Right hindlimb (tissue), 1 donor: Measurements from ENCODE around the gene SYNE4.
"Not testable (repeated sequence)": the region's sequence is repeated elsewhere in the genome, so short reads cannot be mapped to it uniquely, and the experiment has no call there.

Experiments used
- DNase-seq: peaks from one replicate; pipeline ENCODE4 v3.0.0-alpha.2; 2018

SYNE4 gene

GRCh38 chr19:36008336-36008978 lies at the start of gene SYNE4:
SYNE4 (minus strand) TSS chr19:36008813; CDS start chr19:36008681, 132 bp downstream.
- DNase-seq, result no peak

DNA sequence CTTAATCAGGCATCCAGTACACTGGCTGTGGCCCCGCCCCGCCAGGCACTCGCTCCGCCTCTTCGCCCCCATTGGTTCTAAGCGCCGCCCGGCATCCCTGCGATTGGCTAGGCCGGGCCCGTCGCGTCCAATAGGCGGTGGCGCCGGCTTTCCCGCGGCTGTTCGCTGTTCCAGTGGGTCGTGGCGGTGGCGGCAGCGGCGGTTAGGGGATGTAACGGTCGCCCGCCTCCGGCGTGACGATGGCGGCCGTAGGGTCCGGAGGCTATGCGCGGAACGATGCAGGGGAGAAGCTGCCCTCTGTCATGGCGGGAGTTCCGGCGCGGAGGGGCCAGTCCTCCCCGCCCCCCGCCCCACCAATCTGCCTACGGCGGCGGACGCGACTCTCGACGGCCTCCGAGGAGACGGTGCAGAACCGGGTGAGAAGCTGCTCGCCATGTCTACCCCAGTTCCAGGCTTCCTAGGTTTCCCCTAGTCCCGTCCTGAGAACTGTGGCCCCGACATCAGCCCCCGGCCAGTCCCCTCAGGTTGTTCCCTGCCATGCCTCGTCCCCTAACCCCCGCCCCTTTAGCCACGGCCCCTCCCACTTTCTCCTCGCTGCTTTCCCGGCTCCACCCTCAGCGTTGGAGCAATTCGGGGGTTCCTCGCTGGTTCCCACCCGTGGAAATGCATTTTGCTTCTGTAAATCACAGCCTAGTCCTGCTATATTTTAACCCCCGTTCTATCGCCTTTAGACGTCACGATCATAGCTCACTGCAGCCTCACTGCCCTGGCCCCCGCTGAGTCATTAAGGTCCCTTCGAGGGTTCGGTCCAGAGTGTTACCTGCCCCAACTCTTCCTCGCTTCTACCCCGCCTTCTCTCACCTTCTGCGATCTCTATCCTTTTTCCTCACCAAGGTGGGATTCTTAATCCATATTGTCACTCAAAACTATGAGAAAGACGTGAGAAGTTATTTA lies 46.4 kb upstream of the SYNE4 start, which contains the start of gene WDR62:
Gene WDR62, plus strand, starts transcription at position 165 of the 954 bp plus-strand sequence. Its CDS starts 75 bp downstream, at position 240.
- peak; percentile 96 for DNase-seq

DNA sequence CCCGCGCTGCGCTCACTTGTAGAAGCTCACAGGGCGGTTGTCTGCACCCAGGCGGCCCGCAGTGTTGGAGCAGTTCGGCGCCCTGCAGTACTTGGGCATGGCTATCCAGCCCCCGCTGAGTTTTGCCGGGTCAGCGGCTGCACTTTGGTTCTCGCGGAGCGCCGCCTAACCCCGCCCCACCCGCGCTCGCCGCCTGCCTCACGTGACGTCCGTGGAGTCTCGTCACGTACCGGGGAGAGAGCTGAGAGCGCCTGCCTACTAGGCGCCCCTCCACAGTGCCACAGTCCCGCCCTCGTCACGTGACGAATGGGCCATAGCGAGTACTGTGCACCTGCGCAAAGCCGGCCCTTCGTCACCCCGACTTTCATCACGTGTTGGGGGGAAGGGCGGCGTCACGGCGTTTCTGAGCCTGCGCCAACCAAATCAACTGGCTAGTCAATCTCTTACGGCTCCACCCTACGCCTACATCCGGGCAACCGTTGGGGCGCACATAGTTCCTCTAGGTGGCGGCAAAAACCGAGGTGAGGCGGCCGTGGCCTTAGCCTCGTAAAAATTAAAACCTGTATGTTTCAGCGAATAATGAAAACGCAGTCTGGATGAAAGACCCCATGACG lies 45.6 kb upstream of the SYNE4 start, which contains the start of gene THAP8:
Gene THAP8, minus strand, starts transcription at position 167 of the 614 bp plus-strand sequence. Its CDS starts 68 bp downstream, at position 99.
- peak; percentile 100 for DNase-seq

DNA sequence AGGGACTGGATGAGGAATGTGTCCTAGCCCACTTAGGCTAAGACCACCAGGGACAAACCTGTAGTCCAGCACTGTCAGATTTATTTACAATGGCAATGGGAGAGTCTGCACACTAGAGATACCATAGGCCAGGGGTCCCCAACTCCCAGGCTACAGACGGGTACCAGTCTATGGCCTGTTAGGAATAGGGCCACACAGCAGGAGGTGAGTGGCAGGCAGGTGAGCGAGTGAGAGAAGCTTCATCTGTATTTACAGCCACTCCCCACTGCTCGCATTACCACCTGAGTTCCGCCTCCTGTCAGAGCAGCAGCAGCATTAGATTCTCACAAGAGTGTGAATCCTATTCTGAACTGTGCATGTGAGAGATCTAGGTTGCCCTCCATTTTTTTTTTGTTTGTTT lies 43.0 kb upstream of the SYNE4 start:
- no peak for DNase-seq

DNA sequence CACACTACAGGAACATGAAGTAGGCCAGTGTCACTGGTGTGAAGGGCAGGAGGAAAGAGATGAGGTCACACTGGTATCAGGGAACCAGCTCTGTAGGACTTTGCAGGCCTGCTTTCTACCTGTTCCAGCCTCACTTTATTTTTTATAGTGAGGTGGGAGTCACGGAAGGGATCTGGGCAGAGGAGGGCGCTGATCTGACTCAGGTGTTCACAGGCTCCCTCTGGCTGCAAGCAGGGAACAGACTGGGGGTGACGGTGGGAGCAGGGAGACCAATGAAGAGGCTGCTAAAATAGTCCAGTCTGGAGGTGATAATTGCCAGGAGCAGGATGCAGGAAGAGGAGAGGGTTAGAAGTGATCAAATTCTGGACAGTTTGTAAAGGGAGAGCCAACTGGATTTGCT lies 42.6 kb upstream of the SYNE4 start:
- DNase-seq, result no peak

DNA sequence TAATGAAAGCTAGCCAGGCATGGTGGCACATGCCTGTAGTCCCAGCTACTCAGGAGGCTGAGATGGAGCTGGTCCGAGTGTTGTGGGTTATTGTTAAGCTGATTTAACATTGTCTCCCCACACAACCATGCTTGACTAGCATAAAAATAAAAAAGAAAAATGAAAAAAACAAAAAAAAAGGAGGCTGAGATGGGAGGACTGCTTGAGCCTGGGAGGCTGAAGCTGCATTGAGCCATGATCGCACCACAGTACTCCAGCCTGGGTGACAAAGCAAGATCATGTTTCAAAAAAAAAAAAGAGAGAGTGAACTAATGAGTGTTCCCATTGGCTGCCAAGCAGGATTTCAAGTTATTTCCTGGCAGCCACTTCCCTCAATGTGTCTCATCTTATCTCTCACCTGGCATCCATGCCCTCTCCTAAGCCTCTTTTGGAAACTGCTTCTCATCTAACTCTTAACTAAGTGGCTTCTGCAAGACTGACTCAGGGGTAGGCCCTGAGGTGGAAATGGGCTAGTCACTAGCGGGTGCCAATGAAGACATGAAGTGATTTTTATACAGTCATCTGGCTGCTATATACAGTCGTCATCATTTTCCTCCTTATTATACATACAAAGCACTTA lies 40.6 kb upstream of the SYNE4 start:
- DNase-seq, result no peak

- DNase-seq, result no peak
These were observed 39.2 kb upstream of the SYNE4 start for GRCh38 chr19:36047835-36048234.

DNA sequence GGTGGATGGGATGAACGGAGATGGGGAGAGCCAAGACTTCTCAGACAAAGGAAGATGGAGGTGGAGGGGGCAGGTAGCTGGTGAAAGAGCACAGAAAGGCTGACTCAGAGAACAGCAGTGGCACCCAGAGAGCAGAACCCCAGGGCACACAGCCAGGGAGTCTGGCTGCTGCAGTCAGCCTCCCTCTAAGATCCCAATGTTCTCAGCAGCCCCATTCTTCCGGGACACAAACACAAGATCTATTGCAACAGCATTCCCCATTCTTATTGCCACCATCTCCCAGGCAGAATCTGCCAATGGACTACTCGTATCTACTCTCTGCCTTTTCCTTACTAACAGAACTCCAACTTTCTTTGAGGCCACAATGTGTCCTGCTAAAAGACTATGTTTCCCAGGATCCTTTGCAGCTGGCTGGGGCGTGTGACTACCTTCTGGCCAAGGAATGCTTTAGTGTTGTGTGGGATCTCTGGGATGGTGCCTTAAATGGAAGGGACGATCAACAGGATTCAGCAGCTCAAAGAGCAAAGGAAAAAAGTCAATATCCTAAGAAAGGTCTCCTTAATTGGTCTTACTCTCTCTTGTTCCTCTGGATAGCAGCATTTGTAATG lies 37.9 kb upstream of the SYNE4 start:
- no peak for DNase-seq

DNA sequence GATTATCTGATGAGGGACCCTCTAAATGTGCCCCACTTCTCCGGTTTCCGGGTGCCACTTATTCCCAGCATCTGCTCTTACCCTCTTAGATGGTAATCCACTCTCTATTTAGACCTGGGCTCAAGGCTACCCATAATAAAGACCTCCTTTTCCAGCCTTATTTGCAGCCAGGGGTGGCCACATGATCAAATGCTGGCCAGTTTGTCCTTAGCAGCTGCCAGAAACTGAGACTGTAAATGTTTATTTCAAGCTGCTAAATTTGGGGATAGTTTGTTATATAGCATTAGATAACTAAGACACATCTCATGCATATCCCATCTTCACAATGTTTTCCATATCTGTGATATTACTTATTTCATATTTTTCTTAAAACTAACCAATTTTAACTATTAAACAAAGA lies 35.3 kb upstream of the SYNE4 start:
- DNase-seq, result no peak

GRCh38 chr19:36041831-36042230 lies 33.2 kb upstream of the SYNE4 start:
- no peak for DNase-seq

DNA sequence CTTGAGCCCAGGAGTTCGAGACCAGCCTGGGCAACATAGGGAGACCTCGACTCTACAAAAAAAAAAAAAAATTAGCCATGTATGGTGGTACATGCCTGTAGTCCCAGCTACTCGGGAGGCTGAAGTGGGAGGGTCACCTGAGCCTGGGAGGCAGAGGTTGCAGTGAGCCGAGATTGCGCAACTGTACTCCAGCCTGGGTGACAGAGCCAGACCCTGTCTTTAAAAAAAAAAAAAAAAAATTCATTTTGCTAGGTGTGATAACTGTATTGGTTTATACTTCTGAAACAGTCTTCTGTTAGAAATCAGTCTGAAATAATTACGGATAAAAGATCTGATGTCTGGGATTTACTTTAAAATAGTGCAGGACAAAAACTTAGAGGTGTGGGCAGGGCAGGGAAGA lies 32.5 kb upstream of the SYNE4 start:
- DNase-seq, result not testable (repeated sequence)

- DNase-seq, result no peak
These were observed 31.9 kb upstream of the SYNE4 start for GRCh38 chr19:36040495-36040894.

DNA sequence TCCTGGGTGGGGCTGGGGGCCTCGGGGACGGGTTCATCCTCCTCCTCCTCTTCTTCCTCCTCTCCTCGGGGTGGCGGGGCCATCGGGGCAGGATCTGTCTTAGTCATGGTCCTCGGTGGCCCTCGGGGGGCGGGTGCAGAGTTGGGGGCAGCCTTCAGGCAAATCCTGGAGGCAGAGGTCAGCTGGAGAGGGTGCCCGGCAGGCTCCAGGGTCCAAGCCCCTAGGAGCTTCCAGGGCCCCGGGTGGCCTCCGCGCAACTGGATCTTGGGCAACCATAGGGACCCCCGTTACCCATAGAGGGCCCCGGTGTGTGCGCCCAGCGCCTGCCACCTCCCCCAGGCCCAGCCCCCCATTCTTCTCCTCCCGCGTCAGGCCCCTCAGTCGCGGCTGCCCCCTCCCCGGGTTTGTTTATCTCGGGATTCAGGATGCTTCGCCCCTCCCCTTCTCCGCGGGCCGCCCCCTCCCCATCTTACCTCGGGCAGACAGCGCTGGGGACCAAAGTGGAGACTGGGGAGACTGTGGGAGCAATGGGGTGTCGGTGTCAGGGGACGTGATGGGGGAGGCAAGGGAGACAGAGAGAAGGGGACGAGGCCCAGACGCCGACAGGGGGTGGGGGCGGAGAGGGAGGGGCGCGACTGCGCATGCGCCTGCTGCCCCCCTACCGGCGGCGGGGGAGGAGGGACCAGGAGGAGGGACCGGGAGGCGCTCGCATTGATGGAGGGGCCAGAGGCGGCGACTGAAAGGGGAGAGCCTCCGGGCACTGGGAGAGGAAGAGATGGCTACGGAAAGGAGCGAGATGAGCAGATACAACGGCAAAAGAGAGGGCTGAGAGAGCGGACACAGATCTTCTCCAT lies 23.9 kb upstream of the SYNE4 start, which contains the start of gene CLIP3:
Gene CLIP3, minus strand, starts transcription at position 623 of the 854 bp plus-strand sequence. Its CDS starts 516 bp downstream, at position 107.
- peak; percentile 88 for DNase-seq

DNA sequence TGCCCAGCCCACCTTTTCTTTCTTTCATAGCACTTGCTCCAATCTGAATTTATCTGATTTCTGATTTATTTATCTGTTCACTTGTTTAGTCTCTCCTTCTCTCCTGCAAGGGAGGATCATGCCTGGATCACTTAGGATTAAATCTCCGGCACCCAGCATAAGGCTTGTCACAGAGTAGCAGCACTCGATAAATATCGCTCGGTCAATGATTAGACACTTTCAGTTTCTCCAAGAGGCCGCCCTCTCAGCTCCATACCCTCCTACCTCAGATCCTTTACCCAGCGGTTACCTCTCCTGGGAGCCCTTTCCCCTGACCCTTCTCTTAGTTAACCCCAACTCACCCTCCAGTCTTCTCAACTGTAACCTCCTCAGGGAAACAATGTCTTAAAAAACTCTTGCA lies 22.7 kb upstream of the SYNE4 start:
- DNase-seq, result no peak

GRCh38 chr19:36030264-36031148 lies 21.9 kb upstream of the SYNE4 start:
- DNase-seq, result no peak

DNA sequence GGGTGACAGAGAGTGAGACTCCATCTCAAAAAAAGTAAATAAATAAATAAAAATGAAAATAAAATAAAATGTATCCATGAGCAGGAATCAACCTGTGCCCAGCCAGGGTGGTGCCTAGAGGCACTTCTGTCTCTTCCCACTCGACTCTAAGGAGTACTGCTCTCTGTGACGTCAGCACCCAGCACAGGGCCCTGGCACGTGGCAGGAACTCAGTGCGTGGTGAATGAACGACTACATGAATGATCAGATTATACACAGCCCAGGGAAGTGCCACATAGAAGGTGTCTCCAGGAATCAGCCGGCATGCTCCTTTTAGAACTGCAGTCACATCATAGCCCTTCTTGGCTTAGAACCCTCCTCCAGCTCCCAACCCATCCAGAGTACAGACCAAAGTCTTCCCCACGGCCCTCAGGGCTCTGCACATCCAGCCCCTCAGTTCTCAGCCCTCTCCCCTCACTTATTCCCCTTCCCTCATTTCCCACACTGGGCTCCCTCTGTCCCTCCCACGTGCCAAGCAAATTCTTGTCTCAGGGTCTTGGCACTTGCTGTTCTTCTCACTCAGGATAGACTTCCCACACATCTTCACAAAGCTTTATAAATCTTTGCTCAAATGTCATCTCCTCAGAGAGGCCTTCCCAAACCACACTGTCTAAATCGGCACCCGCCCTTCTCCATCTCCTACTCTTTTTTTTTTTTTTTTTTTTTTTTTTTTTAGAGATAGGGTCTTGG lies 19.9 kb upstream of the SYNE4 start:
- DNase-seq, result no peak

GRCh38 chr19:36027696-36028095 lies 19.1 kb upstream of the SYNE4 start:
- DNase-seq, result no peak

DNA sequence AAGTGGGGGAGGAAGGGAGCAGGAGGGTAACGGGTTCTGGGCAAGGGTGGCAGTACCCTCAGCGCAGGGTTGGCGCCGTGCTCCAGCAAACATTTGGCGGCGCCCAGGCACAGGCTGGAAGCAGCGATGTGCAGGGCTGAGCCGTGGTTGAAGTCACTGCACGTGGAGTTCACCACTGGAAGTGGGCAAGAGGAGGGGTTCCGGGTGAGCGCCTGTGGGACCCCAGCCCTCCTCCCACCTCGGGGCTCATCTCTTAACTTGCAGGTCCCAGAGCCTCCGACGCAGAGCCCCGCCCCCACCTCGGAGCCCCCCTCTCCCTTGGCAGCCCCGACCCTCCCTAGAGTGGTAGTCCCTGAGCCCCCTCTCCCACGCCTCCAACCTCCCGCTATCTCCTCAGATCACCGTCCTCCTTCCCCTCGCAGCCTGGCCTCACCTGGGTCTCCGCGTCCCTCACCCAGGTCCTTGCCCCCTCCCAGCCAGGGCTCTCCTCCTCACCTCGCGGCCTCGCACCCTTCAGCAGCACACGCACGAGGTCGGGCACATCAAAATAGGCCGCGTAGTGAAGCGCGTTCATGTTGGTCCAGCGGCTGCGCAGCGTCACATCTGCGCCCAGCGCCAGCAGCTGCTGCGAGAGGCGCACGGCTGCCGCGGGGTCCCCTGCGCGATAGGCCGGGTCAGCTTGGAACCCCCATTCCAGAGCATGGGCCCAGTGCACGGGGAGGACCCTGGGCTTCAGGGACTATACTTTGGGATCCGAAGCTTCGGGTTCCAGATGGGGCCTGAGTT lies 17.7 kb upstream of the SYNE4 start:
- no peak for DNase-seq

GRCh38 chr19:36025541-36025940 lies 16.9 kb upstream of the SYNE4 start:
- no peak for DNase-seq
